H1 (cell line): ENCODE results near the gene CARD11. TPM values are rescaled to one million over a fixed set of nuclear protein-coding genes. Genes with fewer than 3 reads are reported as not detected.

ENCODE experiments used
- CHD1 ChIP-seq: IDR thresholded peaks from 2 replicates; pipeline ENCODE4 v1.6.1; 2012; ENCODE audit warnings: low read depth, low read length, improper control_type of control experiment
- RAD21 ChIP-seq, 2 experiments: IDR thresholded peaks in 1 of 2; conservative IDR thresholded peaks in 1 of 2; 2 replicates each; pipeline ENCODE4 v1.6.1; 2011; ENCODE audit warnings: low read depth in 2 of 2, low read length in 2 of 2, improper control_type of control experiment in 1 of 2, inconsistent platforms in 1 of 2, mild to moderate bottlenecking in 1 of 2, moderate library complexity in 1 of 2
- RNF2 ChIP-seq: fragments of 200-900, 300-1000 bp; sonication (generic); IDR thresholded peaks from 2 replicates; pipeline ENCODE4 v1.7.1; 2016; ENCODE audit warnings: borderline replicate concordance, low read depth, mild to moderate bottlenecking, antibody characterized with exemption, low read length; ENCODE audit not compliant: poor library complexity, severe bottlenecking; ENCODE audit errors: missing control alignments
- polyA plus RNA-seq, 7 experiments: library from polyadenylated mRNA; depleted of rRNA in 3 of 7; stranded (reverse) in 5 of 7; unstranded in 2 of 7; fragments of >200 nt in 5 of 7; fragments of 200-250 nt in 2 of 7; gene quantifications; 1 replicate in 5 of 7; 2 replicates in 1 of 7; 4 replicates in 1 of 7; pipeline versions ENCODE4 v1.2.1 to v1.2.3, GENCODE V29; 2011 to 2013; ENCODE audit warnings: missing spikeins in 2 of 7, mixed read lengths in 2 of 7
- total RNA-seq: library from RNA; stranded (reverse); fragmentation: NEBNext Ultra II Directional; extraction: Animal tissue kit (Norgen Biotek cat#: 25700); gene quantifications from 2 replicates; pipeline ENCODE4 v1.2.1, GENCODE V29; 2021

CARD11 gene
- total and polyA plus RNA-seq, 2 of the 8 experiments (the other 6 are each of a cell fraction or from before 2014, with no cell fraction given) = 12.6 to 29.8 TPM

DNA sequence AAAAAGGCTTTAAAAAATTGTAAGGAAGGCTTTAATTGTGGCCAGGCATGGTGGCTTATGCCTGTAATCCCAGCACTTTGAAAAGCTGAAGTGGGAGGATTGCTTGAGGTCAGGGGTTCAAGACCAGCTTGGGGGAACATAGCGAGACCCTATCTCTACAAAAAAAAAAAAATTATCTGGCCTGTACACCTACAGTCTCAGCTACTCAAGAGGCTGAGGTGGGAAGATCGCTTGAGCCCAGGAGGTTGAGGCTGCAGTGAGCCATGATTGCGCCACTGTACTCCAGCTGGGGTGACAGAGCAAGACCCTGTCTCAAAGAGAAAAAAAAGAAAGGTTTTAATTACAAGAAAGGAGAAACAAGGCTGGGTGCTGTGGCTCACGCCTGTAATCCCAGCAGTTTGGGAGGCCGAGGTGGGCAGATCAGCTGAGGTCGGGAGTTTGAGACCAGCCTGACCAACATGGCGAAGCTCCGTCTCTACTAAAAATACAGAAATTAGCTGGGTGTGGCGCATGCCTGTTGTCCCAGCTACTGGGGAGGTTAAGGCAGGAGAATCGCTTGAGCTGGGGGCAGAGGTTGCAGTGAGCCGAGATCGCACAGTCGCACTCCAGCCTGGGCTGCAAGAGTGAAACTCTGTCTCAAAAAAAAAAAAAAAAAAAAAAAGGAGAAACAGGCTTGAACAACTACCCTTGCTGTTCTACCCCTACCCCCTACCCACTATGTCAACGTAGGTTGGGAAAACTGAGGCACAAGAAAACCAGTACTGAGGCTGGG lies 83.7 kb downstream of the CARD11 start (continued):
- TF ChIP-seq RNF2 (no peak), RAD21 (IDR thresholded peaks at IDR 0.05 in 1 of 2, conservative IDR thresholded peaks at IDR 0.05 in 1 of 2; ENCODE audit: low read depth in 2 of 2, low read length in 2 of 2) (no peak), CHD1 (no peak)
- TF ChIP-seq, all 59 proteins: peak for 0
